C4-2B (cell line): ENCODE results near the gene SLC39A13.

Experiments used
- CTCF ChIP-seq: fragments of 450-650 bp; conservative IDR thresholded peaks from 2 replicates; pipeline ENCODE4 v1.5.1; 2017; ENCODE audit warnings: mild to moderate bottlenecking
- ZFX ChIP-seq: fragments of 450-650 bp; IDR thresholded peaks from 2 replicates; pipeline ENCODE4 v1.6.1; 2017

GRCh38 chr11:47464483-47464882, 56.1 kb downstream of the SLC39A13 start:
- TF ChIP-seq CTCF (no peak), ZFX (no peak)
